GM23338 (cell line): Measurements from ENCODE around the gene GDI2. TPM values are rescaled to one million over a fixed set of nuclear protein-coding genes. Genes with fewer than 3 reads are reported as not detected.
A peak's percentile ranks its signal among the peaks of the same experiment; 100 is the strongest.

ENCODE experiments used
- ATAC-seq: fragments of 200-7000 bp; cut with Tn5 transposase; 3 replicates; pipeline ENCODE4 v1.9.1; 2020
- DNase-seq: peaks from one replicate; pipeline ENCODE4 v3.0.0-alpha.2; 2015; ENCODE audit warnings: low spot score
- H2AFZ ChIP-seq: fragments of 200-600 bp; sonication (generic); 2 replicates; pipeline ENCODE4 v1.8.0; 2016; ENCODE audit warnings: antibody characterized with exemption, mild to moderate bottlenecking, moderate library complexity
- H3F3A ChIP-seq: fragments of 200-600 bp; sonication (generic); replicated peaks from 2 replicates; pipeline ENCODE4 v1.8.0; 2017; ENCODE audit warnings: antibody characterized with exemption, mixed run types, low read depth
- H3K27ac ChIP-seq: fragments of 200-600 bp; sonication (generic); 2 replicates; pipeline ENCODE4 v1.6.1; 2016; ENCODE audit warnings: low read depth
- H3K27me3 ChIP-seq: fragments of 200-600 bp; sonication (generic); 2 replicates; pipeline ENCODE4 v1.8.0; 2016; ENCODE audit warnings: mild to moderate bottlenecking, mixed run types, moderate library complexity; ENCODE audit not compliant: insufficient read depth
- H3K36me3 ChIP-seq: fragments of 200-600 bp; sonication (generic); 2 replicates; pipeline ENCODE4 v1.8.0; 2016; ENCODE audit warnings: mild to moderate bottlenecking; ENCODE audit not compliant: insufficient read depth
- H3K4me1 ChIP-seq: fragments of 200-600 bp; sonication (generic); 2 replicates; pipeline ENCODE4 v1.8.0; 2016; ENCODE audit warnings: mild to moderate bottlenecking, moderate library complexity; ENCODE audit not compliant: insufficient read depth
- H3K4me2 ChIP-seq: fragments of 200-600 bp; sonication (generic); 2 replicates; pipeline ENCODE4 v1.7.1; 2017; ENCODE audit warnings: mixed run types
- H3K4me3 ChIP-seq: fragments of 200-600 bp; sonication (generic); 2 replicates; pipeline ENCODE4 v1.6.1; 2016; ENCODE audit warnings: mixed run types
- H3K79me2 ChIP-seq: fragments of 200-600 bp; sonication (generic); replicated peaks from 2 replicates; pipeline ENCODE4 v1.8.0; 2017; ENCODE audit warnings: mild to moderate bottlenecking; ENCODE audit not compliant: insufficient read depth
- H3K9me2 ChIP-seq: fragments of 200-600 bp; sonication (generic); 2 replicates; pipeline ENCODE4 v1.8.0; 2017; ENCODE audit not compliant: insufficient read depth
- H4K20me1 ChIP-seq: fragments of 200-600 bp; sonication (generic); replicated peaks from 2 replicates; pipeline ENCODE4 v1.8.0; 2017; ENCODE audit warnings: mild to moderate bottlenecking; ENCODE audit not compliant: insufficient read depth
- H3K27ac Mint-ChIP-seq: 2 replicates; pipeline ENCODE4 v1.8.0; 2020; ENCODE audit warnings: inconsistent platforms, mild to moderate bottlenecking, moderate library complexity, mixed read lengths
- H3K27me3 Mint-ChIP-seq: 3 replicates; pipeline ENCODE4 v1.8.0; 2022; ENCODE audit warnings: low read depth, mild to moderate bottlenecking, moderate library complexity, mixed read lengths, inconsistent platforms; ENCODE audit not compliant: insufficient read depth, poor library complexity
- H3K36me3 Mint-ChIP-seq: 3 replicates; pipeline ENCODE4 v1.8.0; 2021; ENCODE audit warnings: low read depth, mild to moderate bottlenecking, inconsistent platforms, moderate library complexity, mixed read lengths
- H3K4me1 Mint-ChIP-seq: 3 replicates; pipeline ENCODE4 v1.8.0; 2020; ENCODE audit warnings: mild to moderate bottlenecking, inconsistent platforms, mixed read lengths
- H3K4me3 Mint-ChIP-seq: 3 replicates; pipeline ENCODE4 v1.8.0; 2021; ENCODE audit warnings: moderate library complexity, mild to moderate bottlenecking, inconsistent platforms, mixed read lengths
- H3K9me3 Mint-ChIP-seq: 3 replicates; pipeline ENCODE4 v1.8.0; 2020; ENCODE audit warnings: moderate library complexity, mild to moderate bottlenecking, inconsistent platforms, mixed read lengths
- CREB1 ChIP-seq: fragments of 250-450 bp; sonication (Bioruptor Pico); IDR thresholded peaks from 2 replicates; pipeline ENCODE4 v1.5.0; 2020; ENCODE audit warnings: low read depth, mild to moderate bottlenecking, moderate library complexity
- JUNB ChIP-seq: IDR thresholded peaks from one replicate; pipeline ENCODE4 v1.6.1; 2016; ENCODE audit warnings: antibody characterized with exemption; ENCODE audit not compliant: unreplicated experiment
- NANOG ChIP-seq: IDR thresholded peaks from 2 replicates; pipeline ENCODE4 v1.6.1; 2016; ENCODE audit warnings: antibody characterized with exemption, borderline replicate concordance
- STAT1 ChIP-seq: IDR thresholded peaks from one replicate; pipeline ENCODE4 v1.6.1; 2016; ENCODE audit warnings: antibody characterized with exemption; ENCODE audit not compliant: unreplicated experiment
- polyA plus RNA-seq: library from polyadenylated mRNA; unstranded; fragments of >200 nt; fragmentation: Nextera tagmentation; extraction: Ambion mirVana; gene quantifications from 2 replicates; pipeline ENCODE4 v1.2.1, GENCODE V29; 2016
- total RNA-seq: library from RNA; depleted of rRNA; stranded (reverse); fragments of >200 nt; shearing (Covaris generic); gene quantifications from 2 replicates; pipeline ENCODE4 v1.2.3, GENCODE V29; 2014
- TF ChIP-seq, protein P1 (sequence below): fragments of 250-450 bp; sonication (Bioruptor Pico); IDR thresholded peaks from 2 replicates; pipeline ENCODE4 v1.5.0; 2020; ENCODE audit warnings: mild to moderate bottlenecking, moderate library complexity

GDI2 gene
- total and polyA plus RNA-seq, 2 experiments from 2014 or later = 269 to 505 TPM

GRCh38 chr10:5862360-5862961, 49.2 kb upstream of the GDI2 start:
- peaks cover under 1% of the 10 kb centered on the region; the same call in 1 of the 3 replicates for H3K9me3 Mint-ChIP-seq
- no peaks in the 10 kb centered on the region for H3K4me1 ChIP-seq
- ATAC-seq (no peak), DNase-seq (no peak)
- no peaks in the 10 kb centered on the region for H3K79me2 ChIP-seq
- no peaks in the 10 kb centered on the region for H3K27me3 ChIP-seq
- TF ChIP-seq STAT1 (no peak), NANOG (no peak), CREB1 (CRISPR knock-in tag) (no peak)
- TF ChIP-seq, protein P1, sequence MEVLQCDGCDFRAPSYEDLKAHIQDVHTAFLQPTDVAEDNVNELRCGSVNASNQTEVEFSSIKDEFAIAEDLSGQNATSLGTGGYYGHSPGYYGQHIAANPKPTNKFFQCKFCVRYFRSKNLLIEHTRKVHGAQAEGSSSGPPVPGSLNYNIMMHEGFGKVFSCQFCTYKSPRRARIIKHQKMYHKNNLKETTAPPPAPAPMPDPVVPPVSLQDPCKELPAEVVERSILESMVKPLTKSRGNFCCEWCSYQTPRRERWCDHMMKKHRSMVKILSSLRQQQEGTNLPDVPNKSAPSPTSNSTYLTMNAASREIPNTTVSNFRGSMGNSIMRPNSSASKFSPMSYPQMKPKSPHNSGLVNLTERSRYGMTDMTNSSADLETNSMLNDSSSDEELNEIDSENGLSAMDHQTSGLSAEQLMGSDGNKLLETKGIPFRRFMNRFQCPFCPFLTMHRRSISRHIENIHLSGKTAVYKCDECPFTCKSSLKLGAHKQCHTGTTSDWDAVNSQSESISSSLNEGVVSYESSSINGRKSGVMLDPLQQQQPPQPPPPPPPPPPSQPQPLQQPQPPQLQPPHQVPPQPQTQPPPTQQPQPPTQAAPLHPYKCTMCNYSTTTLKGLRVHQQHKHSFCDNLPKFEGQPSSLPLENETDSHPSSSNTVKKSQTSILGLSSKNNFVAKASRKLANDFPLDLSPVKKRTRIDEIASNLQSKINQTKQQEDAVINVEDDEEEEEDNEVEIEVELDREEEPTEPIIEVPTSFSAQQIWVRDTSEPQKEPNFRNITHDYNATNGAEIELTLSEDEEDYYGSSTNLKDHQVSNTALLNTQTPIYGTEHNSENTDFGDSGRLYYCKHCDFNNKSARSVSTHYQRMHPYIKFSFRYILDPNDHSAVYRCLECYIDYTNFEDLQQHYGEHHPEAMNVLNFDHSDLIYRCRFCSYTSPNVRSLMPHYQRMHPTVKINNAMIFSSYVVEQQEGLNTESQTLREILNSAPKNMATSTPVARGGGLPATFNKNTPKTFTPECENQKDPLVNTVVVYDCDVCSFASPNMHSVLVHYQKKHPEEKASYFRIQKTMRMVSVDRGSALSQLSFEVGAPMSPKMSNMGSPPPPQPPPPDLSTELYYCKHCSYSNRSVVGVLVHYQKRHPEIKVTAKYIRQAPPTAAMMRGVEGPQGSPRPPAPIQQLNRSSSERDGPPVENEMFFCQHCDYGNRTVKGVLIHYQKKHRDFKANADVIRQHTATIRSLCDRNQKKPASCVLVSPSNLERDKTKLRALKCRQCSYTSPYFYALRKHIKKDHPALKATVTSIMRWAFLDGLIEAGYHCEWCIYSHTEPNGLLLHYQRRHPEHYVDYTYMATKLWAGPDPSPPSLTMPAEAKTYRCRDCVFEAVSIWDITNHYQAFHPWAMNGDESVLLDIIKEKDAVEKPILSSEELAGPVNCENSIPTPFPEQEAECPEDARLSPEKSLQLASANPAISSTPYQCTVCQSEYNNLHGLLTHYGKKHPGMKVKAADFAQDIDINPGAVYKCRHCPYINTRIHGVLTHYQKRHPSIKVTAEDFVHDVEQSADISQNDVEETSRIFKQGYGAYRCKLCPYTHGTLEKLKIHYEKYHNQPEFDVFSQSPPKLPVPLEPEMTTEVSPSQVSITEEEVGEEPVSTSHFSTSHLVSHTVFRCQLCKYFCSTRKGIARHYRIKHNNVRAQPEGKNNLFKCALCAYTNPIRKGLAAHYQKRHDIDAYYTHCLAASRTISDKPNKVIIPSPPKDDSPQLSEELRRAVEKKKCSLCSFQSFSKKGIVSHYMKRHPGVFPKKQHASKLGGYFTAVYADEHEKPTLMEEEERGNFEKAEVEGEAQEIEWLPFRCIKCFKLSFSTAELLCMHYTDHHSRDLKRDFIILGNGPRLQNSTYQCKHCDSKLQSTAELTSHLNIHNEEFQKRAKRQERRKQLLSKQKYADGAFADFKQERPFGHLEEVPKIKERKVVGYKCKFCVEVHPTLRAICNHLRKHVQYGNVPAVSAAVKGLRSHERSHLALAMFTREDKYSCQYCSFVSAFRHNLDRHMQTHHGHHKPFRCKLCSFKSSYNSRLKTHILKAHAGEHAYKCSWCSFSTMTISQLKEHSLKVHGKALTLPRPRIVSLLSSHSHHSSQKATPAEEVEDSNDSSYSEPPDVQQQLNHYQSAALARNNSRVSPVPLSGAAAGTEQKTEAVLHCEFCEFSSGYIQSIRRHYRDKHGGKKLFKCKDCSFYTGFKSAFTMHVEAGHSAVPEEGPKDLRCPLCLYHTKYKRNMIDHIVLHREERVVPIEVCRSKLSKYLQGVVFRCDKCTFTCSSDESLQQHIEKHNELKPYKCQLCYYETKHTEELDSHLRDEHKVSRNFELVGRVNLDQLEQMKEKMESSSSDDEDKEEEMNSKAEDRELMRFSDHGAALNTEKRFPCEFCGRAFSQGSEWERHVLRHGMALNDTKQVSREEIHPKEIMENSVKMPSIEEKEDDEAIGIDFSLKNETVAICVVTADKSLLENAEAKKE = no peak
- no peaks in the 10 kb centered on the region for H3F3A ChIP-seq
- no peaks in the 10 kb centered on the region for H4K20me1 ChIP-seq
- peaks cover under 1% of the 10 kb centered on the region; the same call in 1 of the 3 replicates for H3K4me1 Mint-ChIP-seq
- no peaks in the 10 kb centered on the region for H3K9me2 ChIP-seq
- no peak overlapping the region for H3K4me3 ChIP-seq
- no peak overlapping the region for H2AFZ ChIP-seq
- H3K4me2 ChIP-seq = no peak overlapping the region
- no peak overlapping the region for H3K27ac ChIP-seq
- H3K36me3 ChIP-seq = no peaks in the 10 kb centered on the region
- H3K27ac Mint-ChIP-seq = no peak overlapping the region
- no peak overlapping the region for H3K4me3 Mint-ChIP-seq
- H3K36me3 Mint-ChIP-seq = peaks cover 26% of the 10 kb centered on the region
- H3K27me3 Mint-ChIP-seq = no peaks in the 10 kb centered on the region

DNA sequence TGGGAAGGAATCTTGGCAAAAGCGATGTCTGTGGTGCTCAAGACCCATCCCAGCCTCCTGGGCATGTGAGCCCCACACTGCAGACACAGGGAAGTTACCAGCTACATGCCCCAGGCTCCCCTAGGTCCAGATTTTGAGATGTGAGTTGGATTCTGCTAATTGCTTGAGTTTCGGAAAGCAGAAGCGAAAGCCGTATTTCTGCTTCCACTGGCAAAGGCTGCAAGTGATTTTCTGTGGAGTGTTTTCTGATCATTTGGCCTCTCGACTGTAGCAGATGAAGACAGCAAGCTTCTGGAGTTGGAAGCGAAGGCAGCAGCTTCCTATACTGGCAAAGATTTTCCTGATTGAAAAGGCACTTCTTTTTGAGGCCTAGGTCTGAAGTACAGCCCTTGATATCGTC, 46.8 kb upstream of the GDI2 start:
- H3K27me3 ChIP-seq = no peaks in the 10 kb centered on the region
- H3K27ac ChIP-seq = peak overlapping the region; percentile 32; the same call in 1 of the 2 replicates
- peaks cover 1% of the 10 kb centered on the region for H3K27me3 Mint-ChIP-seq
- TF ChIP-seq, protein P1 = no peak
- no peak for TF ChIP-seq STAT1
- TF ChIP-seq JUNB = no peak

More for the DNA sequence above, 46.8 kb upstream of the GDI2 start:
- Histone ChIP-seq H2AFZ (no peak overlapping the region), H3K4me3 (no peak overlapping the region), H3K4me2 (no peak overlapping the region), H3K79me2 (no peaks in the 10 kb centered on the region), H3K36me3 (no peaks in the 10 kb centered on the region), H4K20me1 (no peaks in the 10 kb centered on the region), H3K4me1 (no peaks in the 10 kb centered on the region), H3K9me2 (no peaks in the 10 kb centered on the region), H3F3A (no peaks in the 10 kb centered on the region)
- Mint-ChIP-seq H3K27ac (no peak overlapping the region), H3K36me3 (peaks cover 26% of the 10 kb centered on the region), H3K9me3 (peaks cover 3% of the 10 kb centered on the region), H3K4me1 (no peaks in the 10 kb centered on the region), H3K4me3 (no peak overlapping the region)
- DNase-seq (no peak), ATAC-seq (no peak)
